GM19043 (cell line): Measurements from ENCODE around the gene GPR183.

ENCODE experiments used
- ATAC-seq: cut with Tn5 transposase; IDR thresholded peaks from one replicate; pipeline ENCODE4 v1.9.1; 2021; ENCODE audit warnings: low read depth; ENCODE audit not compliant: unreplicated experiment

Gene GPR183

GRCh38 chr13:99273128-99273527 is 34.1 kb downstream of the GPR183 start:
- no peak for ATAC-seq

- ATAC-seq, result no peak
Measured at GRCh38 chr13:99272481-99272880, 34.7 kb downstream of the GPR183 start.

DNA sequence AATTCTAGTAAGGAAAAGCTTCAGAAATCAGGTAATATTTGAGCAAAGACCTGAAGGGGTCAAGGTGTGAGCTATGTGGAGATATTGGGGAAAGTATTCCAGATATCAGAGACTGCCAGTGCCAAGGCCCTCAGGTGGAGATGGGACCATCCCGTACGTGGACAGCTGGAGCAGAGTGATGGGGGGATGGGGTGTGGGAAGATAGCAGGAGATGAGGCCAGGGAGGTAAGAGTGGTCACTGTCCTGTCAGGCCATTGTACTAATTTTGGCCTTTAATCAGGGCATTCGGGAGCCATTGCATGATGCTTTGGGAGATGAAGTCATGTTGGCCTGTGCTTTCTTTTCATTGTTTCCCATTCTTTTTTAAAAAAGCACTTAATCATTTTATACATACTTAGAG is 36.0 kb downstream of the GPR183 start:
- ATAC-seq, result no peak

- no peak for ATAC-seq
Measured at GRCh38 chr13:99270518-99270917, 36.7 kb downstream of the GPR183 start.

GRCh38 chr13:99269627-99270241 is 37.5 kb downstream of the GPR183 start:
- peak; percentile 73 for ATAC-seq

- no peak for ATAC-seq
Measured at GRCh38 chr13:99268822-99269221, 38.4 kb downstream of the GPR183 start.

DNA sequence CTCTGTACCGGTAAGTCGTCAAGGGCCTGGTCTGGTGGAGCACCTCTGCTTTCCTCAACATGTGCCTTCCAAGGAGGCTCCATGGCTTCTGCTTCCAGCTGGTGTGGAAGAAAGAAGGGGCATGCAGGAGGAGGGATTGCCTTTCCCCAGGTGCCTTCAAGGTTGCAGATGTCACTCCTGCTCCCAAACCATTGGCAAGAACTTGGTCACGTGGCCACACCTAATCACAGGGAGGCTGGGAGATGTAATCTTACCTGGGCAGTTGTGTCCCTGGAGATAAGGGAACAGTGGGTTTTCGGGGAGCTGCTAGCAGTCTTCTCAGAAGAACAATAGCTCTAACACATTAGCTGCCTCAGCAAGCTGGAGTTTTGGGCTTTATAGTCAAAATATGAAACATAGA is 39.3 kb downstream of the GPR183 start:
- ATAC-seq, result no peak

DNA sequence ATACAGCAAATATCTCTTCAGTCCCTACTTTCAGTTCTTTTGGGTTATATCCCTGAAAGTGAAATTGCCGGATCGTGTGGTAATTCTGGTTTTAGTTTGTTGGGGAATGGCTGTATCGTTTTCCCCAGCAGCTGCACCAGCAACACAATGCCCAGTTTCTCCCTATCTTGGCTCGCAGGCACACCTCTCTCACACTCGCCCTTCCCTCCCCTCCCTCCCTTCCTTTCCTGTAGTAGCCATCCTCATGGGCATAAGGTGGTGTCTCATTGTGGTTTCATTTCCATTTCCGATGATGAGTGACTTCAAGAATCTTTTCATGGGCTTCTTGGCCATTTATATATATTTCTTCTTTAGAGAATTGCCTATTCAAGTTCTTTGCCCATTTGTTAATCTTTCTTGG is 40.4 kb downstream of the GPR183 start:
- ATAC-seq, result no peak

DNA sequence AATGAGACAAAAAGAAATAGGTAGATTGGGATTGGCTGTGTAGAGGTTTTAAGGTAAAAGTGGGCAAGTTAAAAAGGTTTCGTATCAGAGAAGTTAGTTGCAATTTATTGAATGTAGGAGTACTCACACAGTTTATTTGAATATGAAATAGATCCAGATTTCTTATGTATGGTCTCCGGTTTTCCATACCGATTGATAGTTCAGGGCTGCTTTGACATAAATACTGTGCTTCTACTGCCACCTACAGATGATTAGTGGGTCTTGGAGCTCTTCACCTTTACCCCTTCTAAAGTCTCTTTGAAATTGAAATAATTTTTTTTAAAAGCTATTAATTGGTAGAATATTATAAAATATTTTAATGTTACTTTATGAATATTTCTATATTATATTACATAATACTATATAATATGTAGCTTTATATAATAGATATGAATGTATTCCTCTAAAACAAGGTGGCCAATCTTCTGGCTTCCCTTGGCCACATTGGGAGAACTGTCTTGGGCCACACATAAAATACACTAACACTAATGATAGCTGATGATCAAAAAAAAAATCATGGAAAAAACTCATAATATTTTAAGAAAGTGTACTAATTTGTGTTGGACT is 41.3 kb downstream of the GPR183 start:
- no peak for ATAC-seq

DNA sequence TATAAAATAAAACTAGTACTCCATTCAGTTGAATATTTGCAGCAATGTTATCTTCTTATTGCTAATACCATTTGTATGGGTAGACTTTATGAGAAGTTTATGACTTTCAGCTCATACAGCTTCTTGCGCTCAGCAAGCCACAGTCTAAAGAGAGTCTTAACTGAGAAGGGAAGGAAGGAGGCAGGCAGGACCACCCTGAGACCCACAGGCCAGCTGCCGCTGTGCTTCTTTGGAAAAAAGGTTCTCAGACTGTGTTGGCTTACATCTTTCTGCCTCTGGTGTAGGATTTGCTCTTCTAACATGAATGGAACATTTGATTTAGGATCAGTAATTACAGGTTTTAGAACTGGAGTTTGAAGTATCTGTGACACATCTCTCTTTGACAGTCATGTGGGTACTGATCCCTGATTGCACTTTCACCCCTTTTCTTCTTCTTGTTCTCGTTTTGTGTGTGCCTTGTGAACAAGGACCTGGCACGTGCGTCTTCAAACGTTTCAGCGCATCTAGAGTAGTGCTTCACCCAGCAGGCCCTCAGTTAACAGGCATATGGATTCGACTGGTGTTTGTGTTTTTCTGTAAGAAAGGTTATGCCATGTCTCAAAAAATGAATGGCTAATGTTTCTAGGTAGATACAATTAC is 41.9 kb downstream of the GPR183 start:
- ATAC-seq, result no peak

- no peak for ATAC-seq
Measured at GRCh38 chr13:99264051-99264450, 43.1 kb downstream of the GPR183 start.

DNA sequence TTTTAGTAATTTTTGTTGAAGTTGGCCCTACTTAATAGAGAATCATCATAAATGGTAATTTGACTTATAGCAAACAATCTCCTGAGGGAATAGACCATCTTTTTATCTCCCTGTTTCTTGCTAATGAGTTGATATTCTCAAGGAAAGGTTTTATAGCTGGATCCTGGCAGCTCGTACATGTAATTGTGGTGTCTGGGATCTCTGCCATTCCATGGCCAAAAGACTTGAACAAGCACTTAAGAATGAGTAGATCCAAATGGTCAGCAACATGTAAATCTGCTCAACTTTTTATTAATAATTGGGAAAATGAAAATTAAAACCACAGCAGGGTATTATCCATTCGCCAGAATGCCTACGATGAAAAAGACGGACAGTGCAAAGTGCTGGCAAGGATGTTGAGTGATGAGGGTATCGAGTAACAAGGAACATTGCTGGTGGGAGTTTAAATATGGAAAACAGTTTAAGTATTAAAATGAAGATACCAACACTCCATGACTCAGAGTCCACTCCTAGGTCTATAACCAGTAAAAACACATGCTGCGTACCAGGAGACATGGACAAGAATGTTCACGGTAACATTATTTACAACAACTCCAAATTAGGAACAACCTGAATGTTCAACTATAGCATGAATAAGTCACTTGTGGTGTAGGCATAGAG is 43.9 kb downstream of the GPR183 start:
- no peak for ATAC-seq

GRCh38 chr13:99261059-99261458 is 46.1 kb downstream of the GPR183 start:
- no peak for ATAC-seq

DNA sequence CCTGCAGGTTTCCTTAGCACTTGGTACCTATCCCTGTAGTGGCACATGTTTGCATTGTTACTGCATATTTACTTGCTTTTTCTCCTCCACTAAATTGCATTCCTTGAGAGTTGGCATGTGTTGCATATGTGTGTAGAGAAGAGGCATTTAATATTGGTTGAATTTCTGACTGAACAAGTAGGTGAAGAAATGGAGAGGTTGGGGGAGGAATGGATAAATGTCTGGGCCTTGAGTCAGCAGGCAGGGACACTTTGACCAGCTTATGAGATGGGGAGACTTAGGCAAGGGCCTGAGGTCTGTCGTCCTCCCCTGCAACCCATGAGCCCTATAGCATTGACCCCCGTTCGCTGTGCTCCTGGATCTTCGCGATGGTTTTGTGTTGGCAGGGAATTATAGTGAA is 47.0 kb downstream of the GPR183 start:
- no peak for ATAC-seq

GRCh38 chr13:99258946-99259345 is 48.3 kb downstream of the GPR183 start:
- ATAC-seq, result peak; percentile 67

DNA sequence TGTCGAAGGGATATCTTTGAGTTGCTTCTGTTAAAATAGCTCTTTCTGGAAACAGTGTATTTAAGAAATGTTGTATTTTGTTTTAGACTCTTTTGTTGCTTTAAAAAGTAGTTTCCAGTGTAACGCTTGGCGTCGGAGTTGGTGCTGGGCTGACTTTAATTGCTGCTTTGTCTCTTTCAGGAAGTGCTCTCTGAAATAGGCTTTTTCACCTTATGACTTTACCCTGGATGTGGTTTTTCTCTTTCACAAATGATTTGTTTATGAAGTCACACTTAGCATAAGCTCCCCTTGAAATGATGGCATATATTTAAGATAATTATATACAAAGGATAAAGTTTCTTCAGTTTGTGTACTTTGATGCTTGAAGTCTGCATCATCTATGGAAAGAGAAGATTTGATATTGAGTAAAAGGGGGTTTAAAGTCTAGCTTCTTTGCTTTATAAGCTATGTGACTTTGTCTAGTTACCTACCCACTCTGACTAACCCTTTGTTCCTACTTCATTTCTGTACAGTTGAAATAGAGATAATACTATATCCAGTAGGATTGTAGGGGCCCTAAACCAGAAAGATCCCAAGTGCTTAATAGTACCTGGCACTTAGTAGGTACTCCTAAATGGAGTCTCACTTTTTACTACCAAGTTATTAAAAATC is 48.9 kb downstream of the GPR183 start, which contains the start of gene GPR18:
Gene GPR18 (minus strand): TSS at position 170 of the 651 bp plus-strand sequence. CDS start 2,507 bp downstream, outside the sequence.
- peak; percentile 84 for ATAC-seq

GRCh38 chr13:99257291-99257690 is 49.9 kb downstream of the GPR183 start:
- ATAC-seq, result no peak

GRCh38 chr13:99256709-99257108 is 50.5 kb downstream of the GPR183 start:
- ATAC-seq, result no peak

DNA sequence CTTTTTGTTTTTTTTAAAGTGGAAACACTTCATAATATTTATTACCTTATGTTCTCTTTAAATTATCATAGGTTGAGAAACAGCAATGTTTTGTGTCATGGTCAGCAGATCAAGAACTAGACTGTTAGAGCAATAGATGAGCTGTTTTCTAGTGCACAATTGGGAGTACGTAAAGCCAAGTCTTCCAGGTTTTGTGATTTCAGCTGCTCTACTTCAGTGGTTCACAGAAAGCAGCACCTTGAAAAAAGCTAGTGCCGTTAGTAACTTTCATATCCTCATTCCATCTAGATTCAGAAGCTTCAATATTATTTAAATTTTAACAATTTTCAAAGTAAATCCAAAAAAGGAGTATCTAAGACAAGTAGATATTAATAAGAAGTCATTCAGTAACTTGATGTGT is 50.9 kb downstream of the GPR183 start:
- ATAC-seq, result no peak

DNA sequence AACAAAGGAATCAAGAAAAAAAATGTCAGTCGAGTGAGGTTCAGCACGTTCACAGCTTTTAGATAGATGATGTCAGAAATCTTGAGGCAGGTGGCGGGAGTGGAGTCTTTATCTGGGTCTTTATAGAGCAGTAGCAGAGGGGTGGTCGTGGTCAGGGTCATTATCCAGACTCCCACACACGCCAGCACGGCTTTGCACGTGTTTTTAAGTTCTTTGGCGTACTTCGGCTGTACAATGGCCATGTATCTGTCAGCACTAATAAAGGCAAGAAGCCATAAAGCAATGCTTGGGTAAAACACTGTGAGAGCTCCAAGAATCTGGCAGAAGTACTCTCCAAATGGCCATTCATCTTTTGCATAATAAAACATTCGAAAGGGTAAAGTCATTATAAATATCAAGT is 51.9 kb downstream of the GPR183 start:
- no peak for ATAC-seq

- ATAC-seq, result no peak
Measured at GRCh38 chr13:99254830-99255229, 52.4 kb downstream of the GPR183 start.
